Suprapubic skin (tissue), 4 donors: ENCODE data around the gene PPARGC1A. TPM values are rescaled to one million over a fixed set of nuclear protein-coding genes. Genes with fewer than 3 reads are reported as not detected.

Experiments used
- DNase-seq, 2 donors: peaks; one replicate each; pipeline ENCODE4 v3.0.0-alpha.2; 2019; ENCODE audit warnings: low spot score in 2 of 2
- H3K27ac ChIP-seq: fragments of 200-600 bp; sonication (generic); one replicate; pipeline ENCODE4 v1.5.1; 2019
- H3K27me3 ChIP-seq: fragments of 200-600 bp; sonication (generic); one replicate; pipeline ENCODE4 v1.5.1; 2019
- H3K36me3 ChIP-seq: fragments of 200-600 bp; sonication (generic); one replicate; pipeline ENCODE4 v1.5.1; 2019
- H3K4me1 ChIP-seq: fragments of 200-600 bp; sonication (generic); one replicate; pipeline ENCODE4 v1.5.1; 2019
- H3K4me3 ChIP-seq: fragments of 200-600 bp; sonication (generic); one replicate; pipeline ENCODE4 v1.5.1; 2019; ENCODE audit warnings: mild to moderate bottlenecking
- H3K9me3 ChIP-seq: fragments of 200-600 bp; sonication (generic); one replicate; pipeline ENCODE4 v1.5.1; 2019
- EP300 ChIP-seq: sonication (generic); formaldehyde crosslinking; IDR thresholded peaks from one replicate; pipeline ENCODE4 v1.6.1; 2017; ENCODE audit warnings: antibody characterized with exemption
- POLR2A ChIP-seq, 2 donors: fragments of 450-650 bp; IDR thresholded peaks; one replicate each; pipeline ENCODE4 v1.6.1; 2017; ENCODE audit warnings: antibody characterized with exemption in 2 of 2, mild to moderate bottlenecking in 2 of 2, moderate library complexity in 2 of 2
- POLR2AphosphoS5 ChIP-seq, 3 donors: sonication (generic); formaldehyde crosslinking; IDR thresholded peaks; one replicate each; pipeline ENCODE4 v1.6.1; 2017; ENCODE audit warnings: antibody characterized with exemption in 3 of 3
- WGBS: methylation state at CpG from one replicate; pipeline ENCODE4 v1.1.5; 2018; 5-methylcytosine and 5-hydroxymethylcytosine counted together
- total RNA-seq, 4 donors: library from RNA; depleted of rRNA; stranded (reverse); fragments of >200 nt; gene quantifications; one replicate each; pipeline ENCODE4 v1.1.0, GENCODE V29; 2016
- TF ChIP-seq, protein P1 (sequence below), 2 donors: fragments of 200-600 bp in 1 of 2; fragments of 450-650 bp in 1 of 2; sonication (generic) in 1 of 2; IDR thresholded peaks; one replicate each; pipeline ENCODE4 v1.5.1; 2016 to 2019; ENCODE audit warnings: antibody characterized with exemption in 2 of 2, mild to moderate bottlenecking in 1 of 2, moderate library complexity in 1 of 2

The PPARGC1A gene
- total RNA-seq, 4 donors from 2014 or later: 10.5 to 33.4 (median 13.2) TPM

- no peak for DNase-seq
- Histone ChIP-seq H3K4me1 (no peaks in the 10 kb centered on the region), H3K27me3 (no peaks in the 10 kb centered on the region), H3K9me3 (no peaks in the 10 kb centered on the region), H3K36me3 (no peaks in the 10 kb centered on the region), H3K4me3 (no peak overlapping the region), H3K27ac (no peak overlapping the region)
- 76% methylated on average over 3 of the region's 3 CpGs for WGBS
- TF ChIP-seq POLR2A (IDR thresholded peaks at IDR 0.05) (no peak), EP300 (no peak), POLR2AphosphoS5 (IDR thresholded peaks at IDR 0.05) (no peak)
- TF ChIP-seq, protein P1, sequence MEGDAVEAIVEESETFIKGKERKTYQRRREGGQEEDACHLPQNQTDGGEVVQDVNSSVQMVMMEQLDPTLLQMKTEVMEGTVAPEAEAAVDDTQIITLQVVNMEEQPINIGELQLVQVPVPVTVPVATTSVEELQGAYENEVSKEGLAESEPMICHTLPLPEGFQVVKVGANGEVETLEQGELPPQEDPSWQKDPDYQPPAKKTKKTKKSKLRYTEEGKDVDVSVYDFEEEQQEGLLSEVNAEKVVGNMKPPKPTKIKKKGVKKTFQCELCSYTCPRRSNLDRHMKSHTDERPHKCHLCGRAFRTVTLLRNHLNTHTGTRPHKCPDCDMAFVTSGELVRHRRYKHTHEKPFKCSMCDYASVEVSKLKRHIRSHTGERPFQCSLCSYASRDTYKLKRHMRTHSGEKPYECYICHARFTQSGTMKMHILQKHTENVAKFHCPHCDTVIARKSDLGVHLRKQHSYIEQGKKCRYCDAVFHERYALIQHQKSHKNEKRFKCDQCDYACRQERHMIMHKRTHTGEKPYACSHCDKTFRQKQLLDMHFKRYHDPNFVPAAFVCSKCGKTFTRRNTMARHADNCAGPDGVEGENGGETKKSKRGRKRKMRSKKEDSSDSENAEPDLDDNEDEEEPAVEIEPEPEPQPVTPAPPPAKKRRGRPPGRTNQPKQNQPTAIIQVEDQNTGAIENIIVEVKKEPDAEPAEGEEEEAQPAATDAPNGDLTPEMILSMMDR (IDR thresholded peaks at IDR 0.05): no peak
Observed at GRCh38 chr4:23838131-23838530, 51.7 kb downstream of the PPARGC1A start.

DNA sequence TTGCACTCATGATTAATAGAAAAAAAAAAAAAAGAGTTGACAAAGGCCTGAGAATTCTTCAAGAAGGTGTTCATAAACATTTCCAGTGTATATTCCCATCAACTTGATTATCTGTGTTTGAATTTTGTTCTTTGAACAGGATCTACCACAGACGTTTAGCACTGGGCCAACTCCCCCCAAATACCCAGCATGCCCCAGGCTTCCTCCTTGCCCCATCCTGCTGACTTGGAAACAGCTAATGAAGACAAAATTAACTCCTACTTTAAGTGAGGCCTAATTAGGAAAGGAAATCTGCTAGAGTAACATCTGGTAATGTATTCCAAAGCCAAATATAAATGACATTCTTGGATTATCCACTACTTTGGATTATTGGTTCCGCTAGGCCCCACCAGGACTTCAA, 52.5 kb downstream of the PPARGC1A start:
- 53% methylated on average over 2 of the region's 2 CpGs for WGBS
- no peak for DNase-seq
- Histone ChIP-seq H3K27me3 (no peaks in the 10 kb centered on the region), H3K27ac (no peak overlapping the region), H3K4me3 (no peak overlapping the region), H3K9me3 (no peaks in the 10 kb centered on the region), H3K36me3 (no peaks in the 10 kb centered on the region), H3K4me1 (no peaks in the 10 kb centered on the region)
- TF ChIP-seq, protein P1 (IDR thresholded peaks at IDR 0.05): no peak
- no peak for TF ChIP-seq POLR2AphosphoS5 (IDR thresholded peaks at IDR 0.05)
- TF ChIP-seq EP300: no peak
- TF ChIP-seq POLR2A (IDR thresholded peaks at IDR 0.05): no peak

DNA sequence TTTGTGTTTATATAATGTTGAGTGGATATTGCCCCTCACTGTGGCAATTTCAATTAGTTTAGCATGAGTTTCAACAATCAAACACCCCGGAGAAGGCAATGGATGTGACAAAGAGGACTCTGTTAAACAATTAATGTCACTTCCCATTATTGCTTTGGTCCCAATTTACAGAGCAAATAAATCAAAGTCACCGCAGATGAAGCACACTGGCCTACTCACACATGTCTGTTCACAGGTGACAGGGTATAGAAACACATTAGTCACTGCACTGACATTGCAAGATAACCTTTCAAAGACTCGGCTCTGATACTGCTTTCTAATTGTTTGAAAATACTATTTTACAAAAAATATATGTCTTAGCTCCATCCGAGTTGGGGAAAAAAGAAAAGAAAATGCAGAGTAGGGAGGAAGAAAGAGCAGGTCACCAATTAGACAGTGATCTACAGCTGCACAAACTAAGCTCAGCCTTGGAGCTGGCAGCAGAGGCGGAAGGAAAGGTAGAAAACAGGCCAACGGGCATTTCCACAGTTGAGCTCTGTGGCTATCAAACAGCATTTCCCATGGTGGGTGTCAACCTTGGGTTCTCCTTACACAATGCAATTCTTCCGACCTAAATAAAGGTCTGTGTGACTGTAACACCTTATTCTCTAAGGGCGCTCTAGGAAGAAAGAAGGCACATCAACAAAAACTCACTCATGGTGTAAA, 53.9 kb downstream of the PPARGC1A start:
- 74% methylated on average over 8 of the region's 8 CpGs for WGBS
- no peak for DNase-seq
- TF ChIP-seq POLR2AphosphoS5 (IDR thresholded peaks at IDR 0.05) (no peak), POLR2A (IDR thresholded peaks at IDR 0.05) (no peak), EP300 (no peak)
- TF ChIP-seq, protein P1 (IDR thresholded peaks at IDR 0.05): no peak

DNA sequence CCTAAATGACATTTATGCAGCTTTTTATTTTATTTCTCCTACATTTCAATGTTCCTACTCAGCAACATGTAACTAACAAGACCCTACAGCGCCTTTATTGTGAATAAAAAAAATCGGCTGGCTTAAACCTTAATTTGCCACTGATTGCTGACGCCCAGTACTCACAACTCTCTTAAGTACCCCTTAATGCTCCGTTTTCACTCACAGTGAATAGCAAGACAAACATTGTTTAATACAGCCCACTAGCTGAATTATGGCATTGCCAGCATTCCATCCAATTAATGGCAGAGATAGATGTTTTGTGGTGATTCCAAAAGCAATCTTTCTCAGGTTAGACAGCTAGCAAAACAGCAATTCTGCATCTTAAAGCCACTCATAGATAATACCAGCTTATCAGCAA, 61.1 kb downstream of the PPARGC1A start:
- no peak for DNase-seq
- H3K27me3 ChIP-seq: no peaks in the 10 kb centered on the region
- no peaks in the 10 kb centered on the region for H3K9me3 ChIP-seq
- H3K36me3 ChIP-seq: no peaks in the 10 kb centered on the region
- H3K4me1 ChIP-seq: no peaks in the 10 kb centered on the region
- no peak overlapping the region for H3K27ac ChIP-seq
- TF ChIP-seq, protein P1 (IDR thresholded peaks at IDR 0.05): no peak
- no peak for TF ChIP-seq POLR2AphosphoS5 (IDR thresholded peaks at IDR 0.05)
- no peak for TF ChIP-seq EP300
- no peak for TF ChIP-seq POLR2A (IDR thresholded peaks at IDR 0.05)
- WGBS: 77% methylated on average over 4 of the region's 4 CpGs
- no peak overlapping the region for H3K4me3 ChIP-seq

More for the DNA sequence above, 53.9 kb downstream of the PPARGC1A start:
- Histone ChIP-seq H3K9me3 (no peaks in the 10 kb centered on the region), H3K27me3 (no peaks in the 10 kb centered on the region), H3K4me1 (no peaks in the 10 kb centered on the region), H3K27ac (no peak overlapping the region), H3K4me3 (no peak overlapping the region), H3K36me3 (no peaks in the 10 kb centered on the region)

GRCh38 chr4:23828020-23828715, 61.7 kb downstream of the PPARGC1A start:
- Histone ChIP-seq H3K4me1 (no peaks in the 10 kb centered on the region), H3K27ac (no peak overlapping the region), H3K27me3 (no peaks in the 10 kb centered on the region), H3K36me3 (no peaks in the 10 kb centered on the region), H3K4me3 (no peak overlapping the region), H3K9me3 (no peaks in the 10 kb centered on the region)
- no peak for TF ChIP-seq EP300
- TF ChIP-seq, protein P1 (IDR thresholded peaks at IDR 0.05): no peak
- TF ChIP-seq POLR2AphosphoS5 (IDR thresholded peaks at IDR 0.05): no peak
- TF ChIP-seq POLR2A (IDR thresholded peaks at IDR 0.05): no peak
- WGBS: 77% methylated on average over 9 of the region's 9 CpGs
- no peak for DNase-seq
